NCI-H2081 (cell line): Measurements from ENCODE around the gene LCNL1.

Source experiments
- DNase-seq, 2 experiments: peaks; one replicate each; lab custom pipeline; 2025; lab: John Stamatoyannopoulos, UW

Gene LCNL1

GRCh38 chr9:137011907-137012675 is 29.3 kb downstream of the LCNL1 start:
- no peak for DNase-seq

DNA sequence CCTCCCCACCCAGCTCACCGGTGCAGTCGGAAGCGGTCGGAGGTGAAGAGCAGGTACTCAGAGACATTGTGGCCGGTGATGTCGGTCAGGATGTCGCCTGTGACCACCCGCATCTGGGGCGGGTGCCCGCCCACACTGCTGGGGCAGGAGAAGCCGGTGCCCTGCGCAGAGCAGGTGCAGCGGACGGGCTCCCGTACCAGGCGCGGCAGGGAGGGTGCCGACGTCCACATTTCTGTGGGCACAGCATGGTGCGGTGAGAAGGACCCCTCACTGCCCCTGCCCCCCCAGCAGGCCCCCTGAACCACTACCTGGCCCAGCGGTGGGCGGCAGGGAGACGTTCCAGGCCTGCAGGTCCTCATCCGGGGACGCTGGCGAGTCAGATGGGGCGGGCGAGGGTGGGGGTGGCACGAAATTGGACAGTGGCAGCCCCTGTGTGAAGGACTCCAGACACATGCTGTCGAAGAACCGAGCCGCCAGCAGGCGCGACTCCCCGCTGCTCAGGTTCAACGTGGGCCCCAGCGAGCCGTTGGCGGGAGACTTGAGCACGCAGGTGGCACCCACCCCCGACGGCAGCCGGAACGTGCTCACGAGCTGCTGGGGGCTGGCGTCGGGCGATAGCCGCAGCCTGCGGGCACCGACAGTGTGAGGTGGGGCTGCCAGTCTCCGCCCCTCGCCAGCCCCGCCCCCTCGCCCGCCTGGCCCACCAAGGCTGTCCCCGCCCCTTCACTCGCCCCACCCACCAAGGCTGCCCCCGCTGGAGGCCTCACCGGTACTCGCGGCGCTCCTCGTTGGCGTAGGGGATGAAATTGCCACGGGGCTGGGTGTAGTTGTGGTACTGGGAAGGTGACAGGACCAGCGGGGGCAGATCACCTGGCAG is 30.1 kb downstream of the LCNL1 start:
- DNase-seq, result no peak

- DNase-seq, result no peak
Observed at GRCh38 chr9:137013571-137013940, 30.8 kb downstream of the LCNL1 start.

GRCh38 chr9:137014166-137014565 is 31.4 kb downstream of the LCNL1 start:
- no peak for DNase-seq

GRCh38 chr9:137014776-137015539 is 32.2 kb downstream of the LCNL1 start:
- no peak for DNase-seq

GRCh38 chr9:137015540-137015930 is 32.7 kb downstream of the LCNL1 start:
- no peak for DNase-seq

- no peak for DNase-seq
Observed at GRCh38 chr9:137015976-137016375, 33.2 kb downstream of the LCNL1 start.

DNA sequence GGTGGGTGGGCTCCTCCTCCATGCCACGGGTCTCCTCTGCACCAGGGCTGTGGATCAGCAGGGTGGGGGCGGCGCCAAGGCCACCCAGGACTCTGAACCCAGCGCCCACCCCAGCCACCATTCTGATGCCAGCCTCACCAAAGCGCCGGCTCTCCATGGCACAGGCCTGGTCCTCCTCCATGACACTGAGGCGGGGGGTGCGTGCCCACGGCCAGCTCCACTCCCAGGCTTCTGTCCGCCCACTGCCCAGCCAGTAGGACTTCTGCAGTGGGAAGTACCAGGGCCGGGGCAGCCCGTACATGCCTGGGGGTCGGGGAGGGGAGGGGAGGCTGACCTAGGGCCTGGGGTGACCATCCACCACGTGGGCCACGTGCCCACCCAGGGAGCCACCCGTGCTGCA is 33.6 kb downstream of the LCNL1 start:
- DNase-seq, result no peak

- no peak for DNase-seq
Observed at GRCh38 chr9:137017071-137017470, 34.3 kb downstream of the LCNL1 start.

- no peak for DNase-seq
Observed at GRCh38 chr9:137017791-137018497, 35.2 kb downstream of the LCNL1 start.

- no peak for DNase-seq
Observed at GRCh38 chr9:137018761-137019559, 36.2 kb downstream of the LCNL1 start.

DNA sequence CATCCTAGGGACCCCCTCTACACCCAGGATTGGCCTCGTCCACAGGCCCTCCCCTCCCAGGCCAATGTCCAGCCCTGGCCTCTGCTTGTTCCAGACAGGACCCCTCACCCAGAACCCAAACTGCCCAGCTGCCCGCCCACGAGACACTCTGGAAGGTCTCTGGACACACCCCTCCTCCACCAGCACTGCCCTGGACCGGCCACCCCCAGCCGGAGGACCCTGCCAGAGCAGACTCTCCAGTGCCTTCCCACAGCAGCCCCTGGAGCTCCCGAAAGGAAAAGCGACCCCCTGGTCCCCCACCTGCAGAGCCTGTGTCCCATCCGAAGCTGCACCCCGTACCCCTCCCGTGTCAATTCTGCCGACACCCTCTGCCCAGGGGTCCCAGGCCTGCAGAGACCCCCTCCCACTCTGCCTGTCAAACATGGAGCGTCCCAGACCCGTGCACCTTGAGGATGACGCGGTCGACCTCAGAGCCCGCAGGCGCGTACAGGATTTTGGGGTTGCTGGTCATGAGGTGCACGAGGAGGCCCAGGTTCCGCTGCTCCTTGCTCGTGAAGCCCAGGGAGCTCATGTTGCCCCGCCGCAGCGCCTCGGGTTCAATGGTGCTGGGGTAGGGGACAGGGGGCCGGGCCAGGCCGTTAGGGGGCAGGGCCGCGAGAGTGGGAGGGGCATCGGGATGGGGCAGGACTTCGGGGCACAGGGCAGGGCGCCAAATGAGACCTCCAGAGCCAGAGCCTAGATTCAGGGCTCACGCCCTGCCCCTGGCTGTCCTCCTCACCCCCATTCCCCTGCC is 37.3 kb downstream of the LCNL1 start:
- DNase-seq, result no peak

GRCh38 chr9:137020771-137021567 is 38.2 kb downstream of the LCNL1 start:
- no peak for DNase-seq

DNA sequence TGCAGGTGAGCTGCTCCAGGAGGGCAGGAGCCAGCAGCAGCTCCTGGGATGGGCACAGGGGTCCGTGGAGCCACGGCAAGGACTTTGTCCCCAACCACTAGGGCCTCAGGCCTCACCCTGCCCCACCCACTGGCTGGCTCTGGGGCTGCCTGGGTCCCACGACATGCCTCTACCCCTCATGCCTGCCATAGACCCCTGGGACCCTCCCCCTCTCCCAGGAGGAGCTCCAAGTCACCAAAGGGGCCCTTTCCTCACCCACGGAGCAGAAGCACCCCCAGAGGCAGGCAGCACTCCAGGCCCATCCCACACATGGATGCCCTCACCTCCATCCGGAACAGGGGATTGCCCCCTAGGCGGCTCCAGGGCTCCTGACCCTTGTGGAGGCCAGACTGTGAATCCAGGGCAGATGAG is 38.8 kb downstream of the LCNL1 start:
- DNase-seq, result no peak

DNA sequence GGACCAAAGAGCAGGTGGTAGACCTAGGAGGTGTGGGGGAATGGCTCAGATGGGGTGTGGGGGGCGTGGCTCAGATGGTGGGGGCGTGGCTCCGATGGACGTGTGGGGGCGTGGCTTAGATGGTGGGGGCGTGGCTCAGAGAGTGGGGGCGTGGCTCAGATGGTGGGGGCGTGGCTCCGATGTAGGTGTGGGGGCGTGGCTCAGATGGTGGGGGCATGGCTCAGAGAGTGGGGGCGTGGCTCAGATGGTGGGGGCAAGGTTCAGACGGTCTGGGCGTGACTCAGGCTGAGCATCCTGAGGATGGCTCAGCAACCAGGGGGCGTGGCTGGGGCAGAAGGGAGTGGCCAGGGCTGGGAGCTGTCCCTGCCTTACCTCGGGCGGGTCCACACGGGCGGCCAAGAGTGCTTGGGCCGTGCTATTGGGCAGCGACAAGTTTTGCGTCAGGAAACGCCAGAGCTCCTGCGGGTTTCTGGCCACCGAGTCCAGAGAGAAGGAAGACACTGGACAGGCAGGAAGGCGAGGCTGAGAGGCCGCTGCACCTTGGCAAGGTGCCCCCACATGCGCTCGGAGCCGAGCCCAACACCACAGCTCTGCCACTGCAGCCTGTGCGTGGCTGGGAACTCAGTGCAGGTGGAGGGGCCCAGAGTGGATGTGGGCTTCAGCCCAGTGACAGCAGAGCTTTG is 39.3 kb downstream of the LCNL1 start:
- DNase-seq, result no peak

GRCh38 chr9:137022662-137023008 is 39.8 kb downstream of the LCNL1 start:
- no peak for DNase-seq

DNA sequence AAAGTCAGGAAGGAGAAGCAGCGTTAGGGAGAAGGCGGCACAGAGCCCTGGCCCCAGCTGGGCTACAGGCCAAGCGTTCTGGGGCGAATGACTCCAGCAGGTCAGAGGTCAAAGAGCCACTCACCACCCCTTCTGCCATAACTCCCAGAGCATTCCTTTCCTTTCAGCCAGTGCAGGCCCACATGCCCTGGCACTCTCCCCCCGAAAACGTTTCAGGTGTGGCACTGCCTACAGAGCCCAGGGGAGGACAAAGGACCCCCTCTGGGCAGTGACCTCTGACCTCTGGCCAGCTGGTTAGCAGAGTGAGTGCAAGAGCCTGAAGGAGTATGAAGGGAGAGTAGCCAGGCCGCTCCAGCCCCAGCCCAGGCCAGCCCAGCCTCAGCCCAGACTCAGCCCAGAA is 40.4 kb downstream of the LCNL1 start:
- DNase-seq, result no peak

- DNase-seq, result no peak
Observed at GRCh38 chr9:137023583-137023991, 40.8 kb downstream of the LCNL1 start.

GRCh38 chr9:137025517-137025966 is 42.7 kb downstream of the LCNL1 start:
- peak; percentile 70 to 74 for DNase-seq
